ENCODE results near the gene CDON. TPM values are rescaled to one million over a fixed set of nuclear protein-coding genes. Genes with fewer than 3 reads are reported as not detected.

The CDON gene
- total and polyA plus RNA-seq, 2 donors = 8.4 to 47.4 TPM

DNA sequence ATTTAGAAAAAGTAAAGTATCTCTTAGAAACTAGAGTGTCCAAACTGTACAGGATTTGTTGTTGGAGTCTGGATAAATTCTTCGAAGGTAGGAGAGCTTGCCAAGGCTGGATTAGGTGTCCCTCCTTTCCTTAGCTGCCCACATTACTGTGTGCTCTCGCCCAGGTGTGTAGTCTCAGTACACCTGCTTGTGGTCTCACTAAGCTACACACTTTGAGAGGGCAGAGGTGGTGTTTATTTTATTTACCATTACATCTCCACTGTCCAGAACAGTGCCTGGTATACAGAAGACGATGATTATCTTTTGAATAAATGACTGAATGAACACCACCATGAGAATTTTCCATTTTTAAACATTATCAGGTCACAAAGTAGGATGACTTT lies 80.3 kb downstream of the CDON start:
- H3K36me3 ChIP-seq (ENCODE audit: insufficient read depth) = no peaks in the 10 kb centered on the region
- 91% methylated on average over 3 of the region's 3 CpGs for WGBS

DNA sequence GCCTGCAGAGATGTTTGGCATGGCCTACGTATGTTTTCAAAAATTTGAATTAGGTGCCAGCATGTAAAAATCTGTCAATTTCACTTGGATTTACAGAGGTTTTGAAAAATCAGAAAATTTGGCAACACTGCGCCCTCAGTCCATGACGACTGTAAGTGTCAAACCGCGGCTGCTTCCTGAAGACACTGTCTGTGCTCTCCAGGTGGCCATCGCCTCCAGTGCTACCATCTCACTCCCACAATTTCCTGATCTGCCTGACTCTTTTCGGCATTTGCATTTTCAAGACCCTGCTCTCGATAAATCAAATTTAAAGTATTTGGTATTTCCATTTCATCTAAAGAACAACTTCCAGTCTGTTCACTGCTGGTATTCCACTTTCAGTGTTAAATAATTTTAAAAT lies 82.2 kb downstream of the CDON start:
- H3K36me3 ChIP-seq (ENCODE audit: insufficient read depth) = no peaks in the 10 kb centered on the region
- no peaks in the 10 kb centered on the region for H3K4me1 ChIP-seq (ENCODE audit: insufficient read depth)
- no peak for DNase-seq (ENCODE audit: extremely low spot score)
- H3K27ac ChIP-seq (ENCODE audit: low read depth) = no peak overlapping the region
- WGBS = 93% methylated on average over 8 of the region's 8 CpGs
- no peak overlapping the region for H3K4me3 ChIP-seq (ENCODE audit: low read depth, low read length)

More for the DNA sequence above, 80.3 kb downstream of the CDON start:
- no peak for DNase-seq (ENCODE audit: extremely low spot score)
- Histone ChIP-seq H3K27ac (ENCODE audit: low read depth) (no peak overlapping the region), H3K4me1 (ENCODE audit: insufficient read depth) (no peaks in the 10 kb centered on the region), H3K4me3 (ENCODE audit: low read depth, low read length) (no peak overlapping the region)

DNA sequence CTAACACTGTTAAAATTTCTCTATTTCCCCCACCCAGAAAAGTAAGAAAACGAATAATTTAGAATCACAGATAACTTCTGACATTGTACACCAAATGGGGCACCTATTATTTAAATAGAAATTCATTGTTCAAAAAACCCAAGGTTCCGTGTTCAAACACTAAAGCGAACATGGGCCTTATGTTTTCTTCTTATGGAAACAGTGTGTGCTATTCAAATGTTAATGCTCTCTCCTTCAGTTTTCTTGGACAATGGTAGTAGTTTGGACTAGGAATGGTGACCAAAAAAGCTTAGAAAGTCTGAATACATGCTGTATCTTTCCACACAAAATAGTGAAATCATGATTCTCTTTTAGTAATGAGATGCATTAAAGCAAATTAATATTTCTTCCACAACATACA lies 83.2 kb downstream of the CDON start:
- Histone ChIP-seq H3K4me3 (ENCODE audit: low read depth, low read length) (no peak overlapping the region), H3K4me1 (ENCODE audit: insufficient read depth) (no peaks in the 10 kb centered on the region), H3K27ac (ENCODE audit: low read depth) (no peak overlapping the region), H3K36me3 (ENCODE audit: insufficient read depth) (no peaks in the 10 kb centered on the region)
- no peak for DNase-seq (ENCODE audit: extremely low spot score)
- 89% methylated on average over 3 of the region's 3 CpGs for WGBS

DNA sequence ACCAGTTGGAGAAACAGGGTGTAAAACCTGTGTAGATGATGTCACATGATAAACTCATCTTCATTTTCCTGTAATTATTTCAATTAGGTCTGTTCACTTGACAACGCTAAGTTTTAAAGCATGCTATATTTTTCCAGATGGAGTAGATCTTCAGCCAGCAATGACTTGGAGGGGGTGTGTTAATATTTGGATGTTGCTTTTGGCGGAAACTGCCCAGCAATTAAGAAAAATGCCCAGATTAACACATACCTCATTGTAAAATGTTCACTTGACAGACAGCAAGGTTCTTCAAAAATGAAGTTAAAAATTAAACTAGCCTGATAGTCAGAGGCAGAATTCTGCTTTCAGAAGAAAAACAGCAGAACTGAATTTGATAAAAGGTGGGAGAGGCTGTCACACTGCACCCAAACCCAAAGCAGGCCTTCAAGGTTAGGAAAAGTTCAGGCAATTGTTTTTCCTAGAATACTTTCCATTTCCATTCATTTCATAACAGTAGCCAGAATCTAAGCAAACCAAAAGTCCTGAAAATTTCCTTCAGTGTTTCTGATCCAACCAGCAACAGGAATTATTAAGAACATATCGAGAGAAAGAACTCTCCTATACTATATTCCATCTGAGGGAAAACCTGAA lies 83.8 kb downstream of the CDON start:
- Histone ChIP-seq H3K27ac (ENCODE audit: low read depth) (no peak overlapping the region), H3K36me3 (ENCODE audit: insufficient read depth) (no peaks in the 10 kb centered on the region)
- WGBS = 82% methylated on average over 3 of the region's 3 CpGs

DNA sequence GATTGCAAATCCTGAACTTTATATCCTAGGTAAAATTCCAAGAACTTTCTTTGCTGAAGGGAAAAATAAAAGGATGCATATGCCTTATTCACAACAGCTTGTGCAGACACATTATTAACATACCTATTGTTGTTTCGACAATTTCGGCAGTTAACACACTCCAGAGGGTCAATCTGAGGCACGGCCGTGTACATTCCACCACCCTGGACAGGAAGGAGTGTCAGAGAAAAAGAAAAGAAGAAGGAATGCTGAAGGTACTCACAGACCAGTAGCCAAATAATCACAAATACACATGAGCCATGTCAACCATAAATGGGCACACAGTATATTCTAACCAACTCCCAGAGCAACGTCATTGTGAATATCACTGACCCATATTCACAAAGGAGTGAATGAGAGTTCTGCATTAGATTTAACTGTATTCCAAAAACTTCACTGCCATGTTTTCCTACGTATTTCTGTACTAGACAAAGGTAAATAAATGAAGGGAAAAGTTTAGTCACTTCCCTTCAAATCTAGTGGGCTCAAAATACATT lies 84.4 kb downstream of the CDON start:
- Histone ChIP-seq H3K36me3 (ENCODE audit: insufficient read depth) (no peaks in the 10 kb centered on the region), H3K4me3 (ENCODE audit: low read depth, low read length) (no peak overlapping the region), H3K4me1 (ENCODE audit: insufficient read depth) (no peaks in the 10 kb centered on the region), H3K27ac (ENCODE audit: low read depth) (no peak overlapping the region)
- WGBS = 68% methylated on average over 6 of the region's 6 CpGs
- no peak for DNase-seq (ENCODE audit: extremely low spot score)

More for the DNA sequence above, 83.8 kb downstream of the CDON start:
- no peak overlapping the region for H3K4me3 ChIP-seq (ENCODE audit: low read depth, low read length)
- H3K4me1 ChIP-seq (ENCODE audit: insufficient read depth) = no peaks in the 10 kb centered on the region
- DNase-seq (ENCODE audit: extremely low spot score) = no peak

DNA sequence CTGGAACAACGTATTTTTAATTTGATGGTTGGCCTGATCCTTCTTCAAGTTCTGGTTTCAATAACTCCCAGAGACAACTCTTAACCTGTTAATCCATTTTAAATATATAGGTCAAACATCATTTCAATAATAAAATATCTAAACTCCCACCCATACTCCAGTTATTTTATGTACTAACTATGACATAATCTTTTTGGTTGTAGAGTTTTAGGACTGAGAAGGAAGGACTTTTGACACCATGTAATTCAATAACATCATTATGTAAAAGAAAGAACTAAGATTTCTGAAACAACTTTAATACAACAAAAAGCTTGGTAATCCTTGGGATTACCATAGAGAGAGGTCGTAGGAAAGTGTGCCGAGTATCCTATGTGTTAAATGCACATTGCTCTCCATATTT lies 85.3 kb downstream of the CDON start:
- no peak overlapping the region for H3K4me3 ChIP-seq (ENCODE audit: low read depth, low read length)
- WGBS = 71% methylated on average over 3 of the region's 3 CpGs
- no peak overlapping the region for H3K27ac ChIP-seq (ENCODE audit: low read depth)
- no peaks in the 10 kb centered on the region for H3K36me3 ChIP-seq (ENCODE audit: insufficient read depth)
- no peak for DNase-seq (ENCODE audit: extremely low spot score)
- H3K4me1 ChIP-seq (ENCODE audit: insufficient read depth) = no peaks in the 10 kb centered on the region

DNA sequence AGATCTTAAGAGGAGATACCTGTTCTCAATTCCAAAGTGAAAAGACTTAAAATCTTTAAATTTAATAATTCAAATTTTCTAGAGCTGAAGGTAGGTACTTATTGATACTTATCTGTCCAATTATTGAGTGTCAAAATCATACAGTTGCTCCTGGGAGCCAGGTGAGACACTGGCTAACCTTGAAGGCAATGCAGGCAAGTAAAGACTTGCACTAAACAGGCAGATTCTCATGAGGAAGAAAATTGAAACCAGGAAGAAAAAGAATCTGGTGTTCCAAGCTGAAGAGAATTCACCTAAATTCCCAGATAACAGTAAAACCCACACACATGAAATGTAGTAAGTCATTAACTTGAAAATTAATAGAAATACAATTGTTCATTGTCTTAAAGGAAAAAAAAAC lies 86.5 kb downstream of the CDON start:
- Histone ChIP-seq H3K27ac (ENCODE audit: low read depth) (no peak overlapping the region), H3K4me3 (ENCODE audit: low read depth, low read length) (no peak overlapping the region), H3K4me1 (ENCODE audit: insufficient read depth) (no peaks in the 10 kb centered on the region), H3K36me3 (ENCODE audit: insufficient read depth) (no peaks in the 10 kb centered on the region)
- no peak for DNase-seq (ENCODE audit: extremely low spot score)

DNA sequence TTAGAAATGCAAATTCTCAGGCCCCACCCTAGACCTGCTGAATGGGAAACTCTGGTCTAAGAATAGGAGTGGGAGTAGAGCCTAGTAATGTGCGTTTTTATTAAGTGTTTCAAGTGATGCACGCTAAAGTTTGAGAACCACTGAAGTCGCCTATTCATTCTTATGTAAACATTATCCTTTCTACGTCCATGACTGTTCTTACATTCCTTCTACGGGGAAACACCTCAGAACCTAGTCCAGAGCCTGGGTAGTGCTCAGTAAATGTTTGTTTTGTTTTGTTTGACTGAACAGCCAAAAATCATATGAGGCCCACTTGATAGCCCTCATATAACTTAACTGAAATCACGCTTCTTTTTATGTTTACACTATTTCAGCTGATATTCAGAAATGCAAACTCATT lies 87.0 kb downstream of the CDON start:
- no peak for DNase-seq (ENCODE audit: extremely low spot score)
- Histone ChIP-seq H3K4me1 (ENCODE audit: insufficient read depth) (no peaks in the 10 kb centered on the region), H3K36me3 (ENCODE audit: insufficient read depth) (no peaks in the 10 kb centered on the region), H3K4me3 (ENCODE audit: low read depth, low read length) (no peak overlapping the region), H3K27ac (ENCODE audit: low read depth) (no peak overlapping the region)
- WGBS = 91% methylated on average over 6 of the region's 6 CpGs

DNA sequence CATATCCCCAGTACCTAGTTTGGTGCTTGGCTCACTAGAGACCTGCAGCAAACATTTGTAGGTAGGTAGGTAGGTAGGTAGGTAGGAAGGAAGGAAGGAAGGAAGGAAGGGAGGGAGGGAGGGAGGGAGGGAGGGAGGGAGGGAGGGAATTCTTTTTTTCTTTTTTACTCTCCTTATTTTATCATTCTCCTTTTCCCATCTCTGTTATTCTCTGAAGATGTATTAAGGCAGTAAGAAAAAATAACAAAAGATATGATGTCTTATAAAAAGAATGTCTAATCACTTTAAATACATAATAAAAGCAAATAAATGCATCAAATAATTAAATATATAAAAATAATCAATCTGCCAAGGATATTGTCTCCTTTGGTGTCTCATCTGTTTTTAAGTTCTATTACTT lies 88.4 kb downstream of the CDON start:
- no peaks in the 10 kb centered on the region for H3K4me1 ChIP-seq (ENCODE audit: insufficient read depth)
- no peak for DNase-seq (ENCODE audit: extremely low spot score)

DNA sequence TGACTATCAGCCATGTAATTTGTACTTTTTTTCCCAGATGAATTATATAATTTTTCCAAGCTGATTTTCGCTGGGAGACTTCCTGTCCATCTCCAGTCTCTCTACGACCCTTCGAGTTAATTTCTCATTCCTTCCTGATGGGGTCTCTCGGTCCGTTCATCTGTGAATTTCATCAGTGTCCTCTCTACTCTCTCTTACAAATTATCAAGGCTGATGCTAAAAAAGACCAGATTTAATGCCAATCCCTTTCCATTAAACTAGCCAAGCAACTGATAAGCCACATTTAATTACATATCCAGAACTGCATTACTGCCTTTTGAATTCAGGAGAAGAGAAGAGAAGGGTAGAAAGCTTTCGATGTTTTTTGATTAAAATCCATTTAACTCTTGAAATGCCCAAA lies 91.0 kb downstream of the CDON start:
- Histone ChIP-seq H3K36me3 (ENCODE audit: insufficient read depth) (no peaks in the 10 kb centered on the region), H3K4me3 (ENCODE audit: low read depth, low read length) (no peak overlapping the region), H3K27ac (ENCODE audit: low read depth) (no peak overlapping the region), H3K4me1 (ENCODE audit: insufficient read depth) (no peaks in the 10 kb centered on the region)
- 43% methylated on average over 6 of the region's 6 CpGs for WGBS
- DNase-seq (ENCODE audit: extremely low spot score) = no peak

More for the DNA sequence above, 88.4 kb downstream of the CDON start:
- Histone ChIP-seq H3K4me3 (ENCODE audit: low read depth, low read length) (no peak overlapping the region), H3K36me3 (ENCODE audit: insufficient read depth) (no peaks in the 10 kb centered on the region), H3K27ac (ENCODE audit: low read depth) (no peak overlapping the region)

DNA sequence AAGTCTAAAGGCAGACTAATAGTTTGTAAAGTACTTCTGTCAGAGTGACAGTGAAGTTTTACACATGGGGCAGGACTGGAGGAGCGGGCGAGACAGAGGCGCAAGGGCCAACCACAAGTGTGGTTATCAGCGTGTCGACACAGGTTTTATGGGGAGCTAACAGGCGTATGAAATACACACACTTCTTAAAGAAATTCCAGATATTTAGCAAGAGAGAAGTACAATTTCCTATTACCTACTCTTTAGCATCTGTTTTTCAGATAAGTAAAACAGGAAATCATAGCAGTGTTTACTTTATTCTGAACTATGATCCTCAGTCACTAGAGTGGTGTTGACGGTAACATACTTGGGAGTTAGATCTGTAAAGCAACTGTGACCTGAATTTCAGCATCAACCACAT lies 94.3 kb downstream of the CDON start:
- peak; percentile 74 for DNase-seq (ENCODE audit: extremely low spot score)
- WGBS = 50% methylated on average over 7 of the region's 7 CpGs

DNA sequence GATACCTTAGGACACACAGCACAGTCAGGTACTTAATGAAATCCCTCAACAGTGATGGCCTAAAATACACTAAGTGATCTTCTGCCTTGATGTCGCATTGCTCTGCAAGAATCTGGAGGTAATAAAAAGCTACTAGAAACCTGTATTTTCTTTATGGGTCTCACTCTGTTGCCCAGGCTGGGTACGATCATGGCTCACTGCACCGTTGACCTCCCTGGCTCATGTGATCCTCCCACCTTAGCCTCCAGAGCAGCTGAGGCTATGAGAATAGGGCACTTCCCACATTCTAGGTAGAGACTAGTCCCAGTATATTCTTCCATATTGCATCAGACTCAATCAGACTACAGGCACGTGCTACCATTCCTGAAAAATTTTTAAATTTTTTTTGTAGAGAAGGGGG lies 95.2 kb downstream of the CDON start:
- no peak overlapping the region for H3K27ac ChIP-seq (ENCODE audit: low read depth)
- no peak overlapping the region for H3K4me3 ChIP-seq (ENCODE audit: low read depth, low read length)
- 91% methylated on average over 4 of the region's 4 CpGs for whole genome bisulfite sequencing
- H3K36me3 ChIP-seq (ENCODE audit: insufficient read depth) = no peaks in the 10 kb centered on the region
- no peak for DNase-seq (ENCODE audit: extremely low spot score)
- H3K4me1 ChIP-seq (ENCODE audit: insufficient read depth) = no peaks in the 10 kb centered on the region

More for the DNA sequence above, 94.3 kb downstream of the CDON start:
- no peak overlapping the region for H3K27ac ChIP-seq (ENCODE audit: low read depth)
- H3K4me1 ChIP-seq (ENCODE audit: insufficient read depth) = no peaks in the 10 kb centered on the region
- no peaks in the 10 kb centered on the region for H3K36me3 ChIP-seq (ENCODE audit: insufficient read depth)
- H3K4me3 ChIP-seq (ENCODE audit: low read depth, low read length) = no peak overlapping the region

DNA sequence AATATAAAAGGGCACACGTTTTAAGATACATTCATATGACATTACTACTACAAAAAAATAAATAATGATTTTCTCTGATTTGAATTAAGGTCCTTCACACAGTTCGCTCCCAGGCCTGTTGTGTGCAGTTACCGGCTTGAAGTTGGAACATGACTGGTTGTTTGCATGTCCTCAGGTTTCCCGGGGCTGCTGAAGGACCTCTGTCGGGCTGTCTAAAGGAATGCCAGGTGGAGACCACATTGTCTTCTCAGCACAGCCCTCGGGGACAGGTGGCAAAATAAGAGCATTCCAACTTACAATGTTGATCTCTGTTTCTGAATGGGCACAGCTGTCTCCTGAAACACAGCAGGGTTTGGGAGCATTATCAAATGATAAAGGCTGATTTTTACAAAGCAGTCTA lies 101.9 kb downstream of the CDON start:
- WGBS = 88% methylated on average over 6 of the region's 6 CpGs
- H3K4me1 ChIP-seq (ENCODE audit: insufficient read depth) = no peaks in the 10 kb centered on the region
- H3K36me3 ChIP-seq (ENCODE audit: insufficient read depth) = no peaks in the 10 kb centered on the region

DNA sequence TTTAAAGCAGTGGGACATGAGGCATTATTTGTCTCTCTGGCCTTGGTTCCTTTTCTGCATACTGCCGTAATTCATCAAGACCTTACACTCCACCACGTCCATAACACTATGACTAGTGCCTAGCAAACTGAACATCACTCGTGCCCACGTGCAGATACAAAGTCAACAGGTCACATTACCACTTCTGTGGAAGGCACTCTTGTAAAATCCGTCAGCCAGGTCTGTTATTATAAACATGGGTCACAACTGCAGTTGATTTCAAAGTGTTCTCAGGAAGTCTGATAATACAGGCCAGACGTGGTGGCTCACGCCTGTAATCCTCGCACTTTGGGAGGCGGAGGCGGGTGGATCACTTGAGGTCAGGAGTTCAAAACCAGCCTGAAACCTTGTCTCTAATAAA lies 102.7 kb downstream of the CDON start:
- Histone ChIP-seq H3K27ac (ENCODE audit: low read depth) (no peak overlapping the region), H3K4me1 (ENCODE audit: insufficient read depth) (no peaks in the 10 kb centered on the region), H3K4me3 (ENCODE audit: low read depth, low read length) (no peak overlapping the region), H3K36me3 (ENCODE audit: insufficient read depth) (no peaks in the 10 kb centered on the region)
- DNase-seq (ENCODE audit: extremely low spot score) = no peak
- 81% methylated on average over 10 of the region's 10 CpGs for WGBS

More for the DNA sequence above, 101.9 kb downstream of the CDON start:
- no peak overlapping the region for H3K27ac ChIP-seq (ENCODE audit: low read depth)
- no peak for DNase-seq (ENCODE audit: extremely low spot score)
- H3K4me3 ChIP-seq (ENCODE audit: low read depth, low read length) = no peak overlapping the region

DNA sequence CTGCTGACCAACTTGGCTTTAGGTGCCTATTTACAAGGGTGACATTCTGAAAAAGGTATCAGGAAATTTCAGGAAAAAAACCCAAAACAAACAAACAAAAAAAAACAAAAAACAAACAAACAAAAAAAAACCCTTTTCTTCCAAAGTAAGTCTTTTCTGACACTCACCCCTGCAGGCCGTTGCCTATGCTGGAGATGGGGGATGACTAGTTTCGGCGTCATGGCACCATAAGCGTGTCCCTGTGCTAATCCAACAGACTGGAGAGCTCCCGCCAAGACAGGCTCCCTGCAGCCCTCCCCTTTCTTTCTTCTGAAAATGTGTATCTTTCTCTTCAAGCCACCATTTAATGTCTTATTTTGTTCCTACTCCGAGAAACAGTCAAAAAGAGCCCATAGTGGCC lies 103.2 kb downstream of the CDON start:
- no peak overlapping the region for H3K27ac ChIP-seq (ENCODE audit: low read depth)
- 93% methylated on average over 6 of the region's 6 CpGs for WGBS
- no peak overlapping the region for H3K4me3 ChIP-seq (ENCODE audit: low read depth, low read length)
- H3K36me3 ChIP-seq (ENCODE audit: insufficient read depth) = no peaks in the 10 kb centered on the region
- no peak for DNase-seq (ENCODE audit: extremely low spot score)
- H3K4me1 ChIP-seq (ENCODE audit: insufficient read depth) = no peaks in the 10 kb centered on the region
